Forelimb muscle (tissue), 1 donor: ENCODE results near the gene DUSP1. TPM values are rescaled to one million over a fixed set of nuclear protein-coding genes. Genes with fewer than 3 reads are reported as not detected.

Source experiments
- DNase-seq: peaks from one replicate; pipeline ENCODE4 v3.0.0-alpha.2; 2013; ENCODE audit warnings: low read depth
- polyA plus RNA-seq: library from polyadenylated mRNA; unstranded; fragments of 120-200 nt; gene quantifications from one replicate; pipeline ENCODE4 v1.2.1, GENCODE V29; 2013; ENCODE audit not compliant: insufficient read length

The DUSP1 gene
- polyA plus RNA-seq, 1 donor = 71.1 TPM

GRCh38 chr5:172777881-172778814 lies 7.2 kb upstream of the DUSP1 start:
- no peak for DNase-seq

GRCh38 chr5:172776235-172776594 lies 5.2 kb upstream of the DUSP1 start:
- DNase-seq = no peak

- DNase-seq = no peak
These were observed 4.6 kb upstream of the DUSP1 start for GRCh38 chr5:172775326-172776234.

GRCh38 chr5:172774561-172775315 lies 3.7 kb upstream of the DUSP1 start:
- no peak for DNase-seq

GRCh38 chr5:172773481-172774469 lies 2.8 kb upstream of the DUSP1 start:
- no peak for DNase-seq

GRCh38 chr5:172772112-172772906 lies 1.3 kb upstream of the DUSP1 start:
- no peak for DNase-seq

GRCh38 chr5:172771439-172772111 lies 580 bp upstream of the DUSP1 start:
- no peak for DNase-seq

- no peak for DNase-seq
These were observed 671 bp downstream of the DUSP1 start for GRCh38 chr5:172770374-172770674.

- no peak for DNase-seq
These were observed 1.2 kb downstream of the DUSP1 start for GRCh38 chr5:172769616-172770373.

GRCh38 chr5:172769342-172769615 lies 1.7 kb downstream of the DUSP1 start:
- DNase-seq = no peak

GRCh38 chr5:172768573-172769341 lies 2.2 kb downstream of the DUSP1 start:
- DNase-seq = no peak

GRCh38 chr5:172768098-172768572 lies 2.9 kb downstream of the DUSP1 start:
- DNase-seq = no peak

- DNase-seq = no peak
These were observed 4.5 kb downstream of the DUSP1 start for GRCh38 chr5:172766287-172767108.

- no peak for DNase-seq
These were observed 5.2 kb downstream of the DUSP1 start for GRCh38 chr5:172765766-172766286.

- peak; percentile 98 for DNase-seq
These were observed 5.9 kb downstream of the DUSP1 start for GRCh38 chr5:172764861-172765765.

- DNase-seq = no peak
These were observed 7.9 kb downstream of the DUSP1 start for GRCh38 chr5:172763120-172763464.
